LoVo (cell line): Measurements from ENCODE around the gene EVA1C.

Source experiments
- DNase-seq: peaks from one replicate; pipeline ENCODE4 v3.0.0-alpha.2; 2016; ENCODE audit warnings: low spot score

EVA1C gene

GRCh38 chr21:32562426-32562825, 149.9 kb downstream of the EVA1C start:
- DNase-seq, result no peak

- no peak for DNase-seq
Observed at GRCh38 chr21:32562915-32563314, 150.4 kb downstream of the EVA1C start.
